Islet precursor cell (in vitro differentiated cells): Measurements from ENCODE around the gene PITPNM2.

Source experiments
- DNase-seq: peaks from one replicate; pipeline ENCODE4 v3.0.0-alpha.2; 2018

Gene PITPNM2

DNA sequence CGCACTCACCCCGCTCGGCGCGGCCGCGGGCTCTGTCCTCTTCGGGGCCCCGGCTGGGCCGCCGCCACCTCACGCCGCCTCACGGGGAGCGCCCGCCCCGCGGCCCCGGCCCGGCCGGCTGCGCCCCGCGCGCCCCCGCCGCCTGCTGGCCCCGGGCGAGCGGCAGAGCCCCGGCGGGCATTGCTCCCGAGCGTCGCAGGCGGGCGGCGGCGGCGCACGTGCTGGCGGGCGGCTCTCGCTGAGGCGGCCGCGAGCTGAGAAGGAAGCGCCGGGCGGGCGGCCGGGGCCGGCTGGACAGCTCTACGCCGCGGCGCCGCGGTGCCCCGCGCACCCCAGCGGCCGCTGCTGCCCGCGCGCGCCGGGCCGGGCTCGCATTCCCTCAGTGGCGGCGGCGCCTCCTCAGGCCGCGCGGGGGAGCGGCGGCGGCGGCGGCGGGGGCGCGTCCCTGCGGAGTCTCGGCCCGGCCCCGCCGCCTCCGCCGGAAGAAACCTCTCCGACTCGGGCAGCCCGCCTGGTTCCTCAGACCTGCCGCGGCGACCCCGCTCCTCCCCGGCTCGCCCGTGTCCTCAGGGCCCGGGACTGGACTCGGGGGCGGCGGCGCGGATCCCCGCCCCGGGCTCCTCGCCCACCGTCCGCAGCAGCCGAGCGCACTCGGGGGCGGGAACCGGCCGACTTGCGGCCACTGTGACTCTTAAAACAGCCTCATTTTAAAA is at the start of gene PITPNM2:
PITPNM2 (minus strand) TSS at position 347 of the 713 bp plus-strand sequence. CDS start 116,500 bp downstream, outside the sequence.
- peak; percentile 78 for DNase-seq

GRCh38 chr12:123200414-123200813 is 49.5 kb upstream of the PITPNM2 start:
- no peak for DNase-seq

DNA sequence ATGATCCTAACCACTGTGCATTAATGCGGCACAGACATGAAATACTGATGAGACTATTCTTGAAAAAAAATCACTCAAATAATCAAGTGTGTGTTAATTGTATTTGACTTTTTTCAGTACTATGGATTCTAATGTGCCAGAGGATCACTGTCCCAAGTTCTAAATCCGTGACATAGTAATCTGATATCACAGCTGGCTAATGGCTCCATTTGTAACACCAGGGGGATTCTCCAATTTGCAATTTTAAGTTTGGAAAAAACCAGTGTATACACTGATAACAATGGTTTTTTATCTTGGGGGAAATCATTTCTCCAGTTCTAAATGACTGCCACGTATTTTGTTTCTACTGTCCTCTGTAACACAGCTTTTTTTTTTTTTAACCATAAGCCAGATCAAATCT is 49.0 kb upstream of the PITPNM2 start:
- DNase-seq, result no peak

DNA sequence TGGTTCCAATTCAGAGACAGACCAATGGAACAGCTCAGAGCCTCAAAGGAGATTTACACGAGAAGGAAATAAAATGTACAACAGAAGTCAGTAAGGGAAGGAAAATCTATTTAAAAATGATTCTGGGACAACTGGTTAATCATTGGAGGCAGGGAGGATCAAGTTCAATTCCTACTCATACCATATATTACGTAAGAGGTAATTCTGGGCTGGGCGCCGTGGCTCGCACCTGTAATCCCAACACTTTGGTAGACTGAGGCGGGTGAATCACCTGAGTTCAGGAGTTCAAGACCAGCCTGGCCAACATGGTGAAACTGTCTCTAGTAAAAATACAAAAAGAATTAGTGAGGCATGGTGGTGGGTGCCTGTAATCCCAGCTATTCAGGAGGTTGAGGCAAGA is 36.7 kb upstream of the PITPNM2 start:
- no peak for DNase-seq

DNA sequence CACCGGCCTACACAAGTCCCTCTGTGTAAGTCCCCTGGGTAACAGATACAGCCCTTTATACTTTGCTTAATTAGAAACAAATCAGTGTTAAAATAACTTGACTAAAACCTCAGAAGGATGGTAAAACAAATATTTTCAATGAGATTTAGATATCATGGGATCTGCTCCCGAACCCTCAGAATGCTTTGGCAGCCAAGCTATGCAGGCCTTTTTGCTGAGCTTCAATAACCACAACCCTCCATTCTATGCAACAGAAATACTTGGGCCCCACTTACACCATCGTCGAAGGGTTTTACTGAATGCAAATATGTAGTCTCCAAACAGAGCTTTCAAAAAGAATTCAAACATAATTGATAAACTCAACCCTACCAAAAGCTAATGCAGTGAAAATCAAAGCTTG is 29.3 kb upstream of the PITPNM2 start:
- no peak for DNase-seq

DNA sequence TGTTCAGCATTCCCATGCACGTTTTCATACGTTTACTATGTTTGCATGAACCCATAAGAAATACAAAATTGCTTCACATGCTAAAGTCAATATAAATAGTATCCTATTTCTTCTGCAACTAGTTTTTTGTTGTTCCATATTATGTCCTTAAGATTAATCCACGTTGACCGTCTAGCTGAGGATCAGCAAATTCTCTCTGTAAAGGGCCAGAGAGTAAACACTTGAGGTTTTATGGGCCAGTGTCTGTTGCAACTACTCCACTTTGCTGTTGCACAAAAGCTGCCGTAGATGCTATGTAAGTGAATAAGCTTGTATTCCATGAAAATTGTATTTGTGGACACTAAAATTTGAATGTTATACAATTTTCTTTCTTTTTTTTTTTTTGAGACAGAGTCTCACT is 21.1 kb upstream of the PITPNM2 start:
- no peak for DNase-seq

- DNase-seq, result no peak
Measured at GRCh38 chr12:123167329-123167728, 16.4 kb upstream of the PITPNM2 start.

GRCh38 chr12:123165537-123165936 is 14.6 kb upstream of the PITPNM2 start:
- no peak for DNase-seq

- DNase-seq, result no peak
Measured at GRCh38 chr12:123164710-123165261, 13.9 kb upstream of the PITPNM2 start.

DNA sequence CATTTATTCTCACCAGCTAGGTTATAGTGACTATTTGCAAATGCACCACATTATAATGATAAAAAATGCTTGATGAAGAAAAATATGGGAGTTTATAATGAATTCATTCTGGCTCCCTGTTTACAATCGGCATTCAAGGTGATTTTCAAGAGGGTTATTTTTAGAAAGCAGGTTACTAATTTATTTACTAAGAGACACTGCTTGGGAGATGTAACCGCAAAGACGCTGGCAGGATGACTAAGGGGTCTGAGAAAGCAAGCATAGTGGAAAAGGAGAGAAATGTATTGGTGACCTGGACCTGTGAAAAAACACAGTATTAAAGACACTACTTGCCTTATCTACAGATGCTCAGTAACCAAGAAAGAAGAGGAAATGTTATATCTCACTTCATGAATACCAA is 13.3 kb upstream of the PITPNM2 start:
- no peak for DNase-seq

- DNase-seq, result no peak
Measured at GRCh38 chr12:123163227-123163626, 12.3 kb upstream of the PITPNM2 start.

DNA sequence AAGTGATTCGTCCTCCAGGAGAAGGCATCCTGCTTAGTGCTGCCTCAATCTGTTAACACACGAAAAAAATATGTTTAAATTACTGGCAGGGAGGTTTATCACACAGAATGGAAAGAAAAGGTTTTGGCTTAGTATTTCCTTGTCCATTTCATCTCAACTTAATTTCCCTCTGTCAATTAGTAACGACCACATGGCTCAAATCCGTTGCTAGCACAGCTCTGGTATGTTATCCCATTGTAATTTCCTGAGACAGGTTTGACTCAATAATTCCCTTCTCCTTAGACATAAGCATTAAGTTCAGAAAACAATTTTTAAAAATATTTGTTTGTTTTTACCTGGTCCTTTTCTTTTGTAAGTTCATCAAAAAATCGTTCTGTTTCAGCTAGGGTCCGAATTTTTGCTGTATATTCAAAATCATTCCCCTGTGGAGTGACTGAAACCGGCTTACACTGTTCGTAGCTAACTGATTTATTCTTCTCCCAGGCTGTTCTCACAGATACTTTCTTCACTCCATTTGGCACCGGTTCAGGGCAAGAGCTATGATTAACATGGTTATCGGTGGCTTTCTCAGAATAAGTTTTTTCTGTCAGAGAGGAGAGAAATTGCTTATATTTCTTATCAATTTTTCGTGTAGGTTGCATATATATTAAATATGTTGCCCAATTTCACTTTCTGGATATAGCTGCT is 10.1 kb upstream of the PITPNM2 start:
- DNase-seq, result no peak

DNA sequence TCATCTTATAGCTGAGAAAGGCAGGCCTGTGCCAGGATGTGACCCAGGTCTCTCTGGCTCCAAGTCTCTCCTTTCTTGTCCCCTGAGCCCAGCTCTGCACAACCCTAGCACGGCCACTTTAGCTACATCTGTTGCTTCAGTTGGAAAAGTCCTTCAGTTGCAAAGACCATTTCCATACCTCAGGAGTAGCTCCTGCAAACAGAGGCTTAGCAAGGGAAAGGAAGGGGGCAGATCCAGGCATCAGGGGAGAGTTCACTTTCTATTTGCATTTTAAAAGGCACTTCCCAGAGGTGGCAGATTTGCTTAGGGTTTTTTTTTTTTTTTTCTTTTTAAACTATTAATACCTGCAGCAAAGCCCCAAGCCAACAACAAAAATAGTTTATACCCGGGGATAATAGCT is 3.0 kb upstream of the PITPNM2 start:
- DNase-seq, result no peak

DNA sequence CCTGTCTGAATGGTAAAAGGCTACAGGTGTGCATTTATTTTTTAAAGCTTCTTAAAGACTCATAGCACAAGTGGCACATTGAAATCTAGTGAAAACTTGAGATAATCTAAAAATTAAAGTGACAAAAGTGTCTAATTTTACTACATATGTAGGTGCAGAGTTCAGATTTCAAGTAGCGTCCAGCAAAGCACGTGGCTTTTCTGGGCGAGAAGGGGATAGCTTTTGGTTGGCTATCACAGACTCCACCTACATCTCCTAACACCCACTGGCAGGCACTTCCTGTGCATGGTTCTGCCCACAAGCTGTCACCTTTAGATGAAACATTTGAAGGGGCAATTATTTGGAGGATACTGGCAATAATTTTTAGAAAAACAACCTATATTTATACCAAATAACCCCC is 1.9 kb upstream of the PITPNM2 start:
- no peak for DNase-seq

DNA sequence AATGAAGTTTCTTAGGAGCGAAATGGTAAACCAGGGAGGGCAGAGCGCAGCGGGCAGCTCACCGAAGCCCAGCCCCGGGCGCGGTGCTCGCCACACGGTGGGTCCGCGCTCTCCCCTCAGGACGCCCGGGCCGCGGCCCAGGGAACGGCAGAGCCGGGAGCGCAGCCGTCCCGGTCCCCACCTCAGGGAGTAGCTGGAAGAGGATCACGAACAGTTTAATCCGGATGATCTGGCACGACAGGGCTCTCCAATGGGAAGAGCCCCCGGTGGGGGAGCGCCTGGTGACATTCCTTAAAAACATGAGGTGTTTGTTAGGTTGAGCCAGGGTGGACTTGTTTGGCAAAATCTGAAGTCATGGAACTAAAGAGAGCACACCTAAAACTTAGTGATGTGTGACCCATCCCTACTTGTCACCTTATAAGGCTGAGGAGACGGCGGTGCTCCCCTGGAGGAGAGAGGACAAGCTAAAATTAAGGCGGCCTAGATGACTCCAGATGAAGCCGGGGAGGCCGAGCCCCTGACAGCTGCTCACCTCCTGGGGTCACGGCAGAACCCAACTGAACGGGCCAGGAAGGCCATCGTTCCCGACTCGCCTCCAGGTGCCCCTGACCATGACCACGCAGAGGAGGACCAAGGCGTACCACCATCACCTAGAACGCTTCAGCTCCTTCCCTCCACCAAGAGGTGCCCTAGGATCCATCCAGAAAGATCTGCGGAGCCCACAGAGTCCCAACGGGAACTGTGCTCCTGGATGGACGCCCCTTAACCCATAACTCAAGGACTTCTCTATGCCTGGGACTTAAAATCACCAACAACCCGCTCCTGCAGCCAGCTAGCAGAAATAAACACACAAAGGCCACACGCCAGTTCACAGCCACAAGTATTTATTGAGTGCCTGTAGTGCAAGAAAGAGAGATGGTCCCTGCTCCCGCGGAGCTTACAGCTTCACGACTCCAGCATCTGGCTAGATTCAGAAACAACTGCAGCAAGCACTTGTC is 866 bp upstream of the PITPNM2 start:
- DNase-seq, result peak; percentile 67

DNA sequence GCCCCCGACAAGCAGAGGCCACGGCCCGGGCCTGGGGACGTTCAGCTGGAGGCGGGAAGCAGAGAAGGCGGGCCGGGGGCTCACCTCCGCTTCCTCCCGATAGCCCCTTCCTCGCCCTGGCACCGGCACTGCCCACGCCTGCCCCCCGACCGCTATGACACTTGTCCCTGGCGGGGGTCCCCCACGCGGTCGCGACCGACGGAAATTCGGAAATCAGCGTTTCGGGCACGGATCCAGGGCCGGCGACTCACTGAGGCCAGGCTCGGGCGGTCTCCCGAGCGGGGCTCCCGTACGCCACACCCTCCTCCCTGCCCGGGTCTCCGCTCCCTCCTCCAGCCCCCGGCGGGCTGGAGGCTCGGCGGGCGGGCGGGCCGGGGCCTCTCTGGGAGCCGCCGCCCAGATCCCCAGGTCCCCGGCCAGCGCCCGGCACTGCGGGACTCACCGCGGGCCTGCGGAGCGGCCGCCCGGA is 581 bp downstream of the PITPNM2 start:
- DNase-seq, result peak; percentile 67

GRCh38 chr12:123149501-123150274 is 1.2 kb downstream of the PITPNM2 start:
- DNase-seq, result peak; percentile 61

GRCh38 chr12:123149088-123149487 is 1.8 kb downstream of the PITPNM2 start:
- peak; percentile 66 for DNase-seq

DNA sequence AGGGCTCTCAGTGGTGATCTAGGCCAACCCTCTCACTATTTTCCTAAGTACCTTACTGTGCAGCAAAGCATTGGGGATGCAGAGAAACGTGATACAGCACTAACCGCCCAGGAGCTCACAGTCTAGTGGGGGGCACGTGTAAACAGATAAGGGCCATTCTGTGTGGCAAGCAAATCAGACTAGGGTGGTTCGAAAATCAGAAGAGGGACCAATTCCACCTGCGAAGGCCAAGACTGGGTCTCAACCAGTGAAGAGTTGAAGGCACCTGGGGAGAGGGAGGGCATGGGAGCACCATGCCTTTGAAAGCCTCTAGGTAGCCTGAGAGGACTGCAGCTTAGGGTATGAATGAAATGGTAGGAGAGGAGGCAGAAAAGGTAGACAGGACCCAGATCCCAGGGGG is 2.2 kb downstream of the PITPNM2 start:
- no peak for DNase-seq

DNA sequence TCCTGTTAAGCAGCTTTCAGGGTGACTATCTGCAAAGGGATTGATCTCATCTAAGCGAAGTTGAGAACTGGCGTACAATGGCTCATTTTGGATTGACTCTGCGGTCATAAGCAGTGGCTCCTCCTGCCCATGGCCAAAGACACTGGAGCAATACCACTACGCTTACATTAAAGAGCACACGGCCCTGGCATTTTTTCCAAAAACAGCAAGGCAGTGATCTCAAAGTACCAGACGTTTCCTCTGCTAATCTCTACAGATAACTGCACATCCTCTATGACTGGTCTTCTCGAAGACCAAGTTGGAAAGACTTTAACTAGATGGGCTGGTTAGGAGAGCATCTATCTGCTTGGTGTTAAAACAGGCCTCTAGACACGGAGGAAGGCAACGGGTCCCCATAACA is 2.7 kb downstream of the PITPNM2 start:
- no peak for DNase-seq

- no peak for DNase-seq
Measured at GRCh38 chr12:123145211-123145610, 5.7 kb downstream of the PITPNM2 start.
